GM12875 (cell line): ENCODE measurements around the gene DEFB131B.
A peak's percentile ranks its signal among the peaks of the same experiment; 100 is the strongest.
"Not testable (repeated sequence)": the region's sequence is repeated elsewhere in the genome, so short reads cannot be mapped to it uniquely, and the experiment has no call there.

Experiments used
- H3K4me3 ChIP-seq: one replicate; pipeline ENCODE4 v1.5.1; 2011; ENCODE audit warnings: low read depth, low read length, control low read depth
- TF ChIP-seq, protein P1 (sequence below): IDR thresholded peaks from 2 replicates; pipeline ENCODE4 v1.5.1; 2011; ENCODE audit warnings: low read depth, mild to moderate bottlenecking, control low read depth, inconsistent platforms, low read length, moderate library complexity, borderline replicate concordance; ENCODE audit not compliant: insufficient read depth

The DEFB131B gene, protein sequence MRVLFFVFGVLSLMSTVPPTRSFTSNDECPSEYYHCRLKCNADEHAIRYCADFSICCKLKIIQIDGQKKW

DNA sequence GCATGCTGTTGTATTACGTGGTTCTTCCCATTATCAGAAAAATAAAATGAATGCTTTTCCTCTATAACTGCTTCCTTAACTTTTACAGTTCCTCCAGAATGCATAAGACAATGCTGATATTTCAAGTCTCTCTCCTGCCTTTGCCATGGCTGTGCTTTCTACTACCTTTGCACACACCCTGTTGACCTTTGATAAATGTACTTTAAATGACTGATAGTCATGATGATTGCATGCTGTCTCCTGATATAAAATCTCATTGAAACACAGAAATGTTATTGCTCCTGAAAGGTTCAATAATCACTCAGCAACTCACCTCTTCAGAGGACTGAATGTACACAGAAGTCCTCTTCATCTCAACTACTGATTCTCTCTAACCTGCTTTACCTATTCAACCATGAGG is at the start of gene DEFB131B:
DEFB131B (plus strand) TSS at position 395 of the 400 bp plus-strand sequence; CDS start at position 395, 0 bp downstream.
- H3K4me3 ChIP-seq, result not testable (repeated sequence)

DNA sequence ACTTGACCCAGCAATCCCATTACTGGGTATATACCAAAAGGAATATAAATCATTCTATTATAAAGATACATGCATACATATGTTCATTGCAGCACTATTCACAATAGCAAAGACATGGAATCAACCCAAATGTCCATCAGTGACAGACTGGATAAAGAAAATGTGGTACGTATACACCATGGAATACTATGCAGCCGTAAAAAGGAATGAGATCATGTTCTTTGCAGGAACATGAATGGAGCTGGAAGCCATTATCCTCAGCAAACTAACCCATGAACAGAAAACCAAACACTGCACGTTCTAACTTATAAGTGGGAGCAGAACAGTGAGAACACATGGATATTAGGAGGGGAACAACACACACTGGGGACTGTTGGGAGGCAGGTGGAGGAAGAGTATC is 49.0 kb upstream of the DEFB131B start:
- not testable (repeated sequence) for H3K4me3 ChIP-seq

DNA sequence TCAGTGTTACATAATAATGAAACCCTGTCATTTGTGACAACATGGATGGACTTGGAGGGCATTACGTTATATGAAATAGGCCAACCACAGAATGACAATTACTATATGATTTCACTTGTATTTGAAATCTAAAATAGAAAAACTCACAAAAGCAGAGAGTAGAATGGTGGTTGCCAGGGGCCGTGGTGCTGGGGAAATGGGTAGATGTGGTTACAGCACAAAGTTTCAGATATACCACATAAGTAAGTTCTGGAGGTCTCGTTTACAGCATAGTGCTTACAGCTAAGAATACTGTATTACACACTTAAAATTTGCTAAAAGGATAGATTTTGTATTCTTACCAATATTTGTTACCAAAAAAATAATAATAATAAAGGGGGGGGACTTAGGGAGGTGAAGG is 48.6 kb upstream of the DEFB131B start:
- not testable (repeated sequence) for H3K4me3 ChIP-seq

DNA sequence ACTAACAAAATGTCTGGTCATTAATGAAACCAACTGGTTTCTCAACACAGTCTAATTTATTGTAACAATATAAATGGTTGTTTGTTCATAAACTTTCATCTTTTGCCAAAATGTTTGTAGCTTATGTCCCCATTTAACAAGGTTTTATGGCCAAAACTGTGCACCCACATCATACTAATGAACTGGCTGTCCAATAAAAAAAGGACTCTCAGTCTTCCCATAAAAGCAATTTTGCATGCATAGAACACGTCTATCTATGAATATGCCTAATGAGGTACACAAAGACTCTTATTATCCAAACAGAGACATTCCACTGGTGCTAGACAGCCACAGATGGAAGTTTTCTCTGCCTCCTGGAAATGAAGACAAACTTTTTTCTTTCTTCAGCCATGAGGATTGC is 45.4 kb upstream of the DEFB131B start, which contains the start of gene DEFB108B:
DEFB108B (plus strand) TSS at position 390 of the 400 bp plus-strand sequence; CDS start at position 390, 0 bp downstream.
- H3K4me3 ChIP-seq, result not testable (repeated sequence)

DNA sequence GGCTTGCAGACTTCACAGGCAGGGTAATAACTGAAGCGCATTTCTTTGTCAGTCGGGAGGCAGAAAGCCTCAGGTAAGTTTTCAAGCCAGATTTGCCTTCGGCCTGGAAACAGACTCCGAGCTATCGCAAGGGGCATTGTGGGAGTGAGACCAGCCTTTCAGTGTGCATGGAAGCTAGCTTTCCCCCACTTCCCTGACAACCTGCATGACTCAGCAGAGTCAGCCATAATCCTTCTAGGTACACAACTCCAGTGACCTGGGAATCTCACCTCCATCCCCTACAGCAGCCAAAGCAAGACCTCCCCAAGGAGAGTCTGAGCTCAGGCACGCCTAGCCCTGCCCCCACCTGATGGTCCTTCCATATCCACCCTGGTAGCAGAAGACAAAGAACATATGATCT is 35.5 kb upstream of the DEFB131B start:
- H3K4me3 ChIP-seq, result not testable (repeated sequence)

DNA sequence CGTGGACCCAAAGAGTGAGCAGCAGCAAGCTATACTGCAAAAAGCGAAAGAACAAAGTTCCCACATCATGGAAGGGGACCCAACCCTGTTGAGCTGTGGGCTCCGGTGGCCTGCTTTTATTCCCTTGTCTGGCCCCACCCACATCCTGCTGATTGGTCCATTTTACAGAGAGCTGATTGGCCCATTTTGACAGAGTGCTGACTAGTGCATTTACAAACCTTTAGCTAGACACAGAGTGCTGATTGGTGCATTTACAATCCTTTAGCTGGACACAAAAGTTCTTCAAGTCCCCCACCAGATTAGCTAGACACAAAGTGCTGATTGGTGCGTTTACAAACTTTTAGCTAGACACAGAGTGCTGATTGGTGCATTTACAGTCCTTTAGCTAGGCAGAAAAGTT is 34.9 kb upstream of the DEFB131B start:
- H3K4me3 ChIP-seq, result not testable (repeated sequence)

DNA sequence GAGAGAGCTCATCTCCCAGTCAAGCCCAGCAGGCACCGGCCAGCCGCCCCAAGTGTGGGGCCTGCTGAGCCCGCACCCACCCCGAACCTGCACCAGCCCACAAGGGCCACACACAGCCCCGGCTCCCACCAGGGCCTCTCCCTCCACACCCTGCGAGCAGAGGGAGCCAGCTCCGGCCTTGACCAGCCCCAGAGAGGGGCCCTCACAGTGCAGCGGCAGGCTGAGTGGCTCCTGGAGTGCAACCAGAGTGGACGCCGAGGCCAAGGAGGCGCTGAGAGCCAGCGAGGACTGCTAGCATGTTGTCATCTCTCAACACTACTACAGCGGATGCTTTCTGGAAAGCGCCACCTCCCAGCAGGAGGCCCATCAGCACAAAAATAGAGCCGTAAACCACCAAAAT is 34.4 kb upstream of the DEFB131B start:
- TF ChIP-seq, protein P1, sequence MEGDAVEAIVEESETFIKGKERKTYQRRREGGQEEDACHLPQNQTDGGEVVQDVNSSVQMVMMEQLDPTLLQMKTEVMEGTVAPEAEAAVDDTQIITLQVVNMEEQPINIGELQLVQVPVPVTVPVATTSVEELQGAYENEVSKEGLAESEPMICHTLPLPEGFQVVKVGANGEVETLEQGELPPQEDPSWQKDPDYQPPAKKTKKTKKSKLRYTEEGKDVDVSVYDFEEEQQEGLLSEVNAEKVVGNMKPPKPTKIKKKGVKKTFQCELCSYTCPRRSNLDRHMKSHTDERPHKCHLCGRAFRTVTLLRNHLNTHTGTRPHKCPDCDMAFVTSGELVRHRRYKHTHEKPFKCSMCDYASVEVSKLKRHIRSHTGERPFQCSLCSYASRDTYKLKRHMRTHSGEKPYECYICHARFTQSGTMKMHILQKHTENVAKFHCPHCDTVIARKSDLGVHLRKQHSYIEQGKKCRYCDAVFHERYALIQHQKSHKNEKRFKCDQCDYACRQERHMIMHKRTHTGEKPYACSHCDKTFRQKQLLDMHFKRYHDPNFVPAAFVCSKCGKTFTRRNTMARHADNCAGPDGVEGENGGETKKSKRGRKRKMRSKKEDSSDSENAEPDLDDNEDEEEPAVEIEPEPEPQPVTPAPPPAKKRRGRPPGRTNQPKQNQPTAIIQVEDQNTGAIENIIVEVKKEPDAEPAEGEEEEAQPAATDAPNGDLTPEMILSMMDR, result no peak
- no peak overlapping the region for H3K4me3 ChIP-seq

DNA sequence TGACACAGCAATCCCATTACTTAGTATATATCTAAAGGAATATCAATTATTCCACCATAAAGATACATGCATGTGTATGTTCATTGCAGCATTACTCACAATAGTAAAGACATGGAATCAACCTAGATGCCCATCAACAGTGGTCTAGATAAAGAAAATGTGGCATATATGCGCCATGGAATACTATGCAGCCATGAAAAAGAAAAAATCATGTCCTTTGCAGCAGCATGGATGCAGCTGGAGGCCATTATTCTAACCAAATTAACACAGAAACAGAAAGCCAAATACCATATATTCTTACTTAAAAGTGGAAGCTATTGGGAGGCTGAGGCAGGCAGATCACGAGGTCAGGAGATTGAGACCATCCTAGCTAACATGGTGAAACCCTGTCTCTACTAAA is 24.4 kb upstream of the DEFB131B start:
- not testable (repeated sequence) for H3K4me3 ChIP-seq

DNA sequence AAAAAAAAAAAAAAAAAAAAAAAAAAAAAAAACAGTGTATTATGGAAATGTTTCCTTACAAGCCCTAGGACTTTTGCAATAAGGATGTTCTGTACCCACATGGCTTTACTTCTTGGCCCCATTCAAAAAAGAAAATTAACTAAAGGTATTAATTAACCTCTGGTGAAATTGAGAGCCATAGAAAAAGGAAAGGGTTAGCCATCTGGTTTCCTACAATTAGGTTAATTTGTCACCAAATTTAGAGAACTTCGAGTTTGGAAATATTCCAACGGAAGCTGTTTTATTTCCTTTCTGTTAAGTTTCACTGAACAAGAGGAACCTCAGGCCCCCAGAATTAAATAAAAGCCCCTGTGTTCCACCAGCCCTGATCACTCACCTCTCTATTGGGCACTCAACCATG is 22.4 kb upstream of the DEFB131B start:
- not testable (repeated sequence) for H3K4me3 ChIP-seq

DNA sequence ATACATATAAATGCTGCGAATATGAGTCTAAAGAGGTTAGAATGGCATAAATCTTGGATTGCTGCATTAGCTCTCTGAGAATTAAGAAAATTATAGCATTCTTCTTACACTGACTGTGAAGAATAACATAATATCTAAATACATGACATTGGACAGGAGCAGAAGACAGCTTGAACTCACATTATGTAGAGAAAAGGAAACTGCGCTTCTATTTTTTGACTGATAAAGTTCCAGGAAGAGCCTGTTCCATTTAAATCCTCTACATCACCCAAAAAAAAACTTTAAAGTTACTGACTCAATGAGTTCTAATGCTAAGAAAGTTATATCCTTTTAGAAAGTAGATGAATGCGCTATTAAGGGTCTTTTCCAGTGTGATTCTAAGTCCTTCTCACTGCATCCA is 17.4 kb upstream of the DEFB131B start:
- H3K4me3 ChIP-seq, result not testable (repeated sequence)

DNA sequence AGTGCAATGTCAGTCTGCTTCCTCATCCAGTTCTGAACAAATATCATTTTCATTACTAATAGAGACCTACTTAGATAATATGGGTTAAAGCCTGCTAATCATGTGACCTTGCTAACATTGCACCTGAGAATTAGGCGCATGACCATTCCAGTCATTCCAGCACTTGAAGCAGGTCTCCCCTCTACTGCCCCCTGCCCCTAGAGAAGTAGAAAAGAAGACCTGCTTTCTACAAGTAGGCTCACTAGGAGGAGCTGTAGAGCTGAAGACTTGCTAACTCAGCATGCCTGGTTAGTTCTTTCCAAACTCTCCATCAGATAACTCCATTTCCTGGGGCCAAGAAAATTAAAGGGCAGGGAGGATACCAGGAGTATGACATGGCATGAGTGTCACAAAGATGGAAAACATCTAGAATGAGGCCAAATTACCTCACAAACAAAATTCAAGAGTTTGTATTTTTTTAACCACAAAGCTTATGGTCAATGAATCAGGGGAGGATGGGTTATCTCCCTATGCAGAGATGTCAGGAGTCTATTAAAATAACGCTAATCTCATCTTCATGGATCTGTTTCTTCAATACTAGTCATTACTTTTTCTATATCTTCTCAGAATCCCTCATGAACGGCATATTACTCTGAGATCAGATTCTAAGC is 14.2 kb upstream of the DEFB131B start:
- TF ChIP-seq, protein P1, result peak; percentile 62

DNA sequence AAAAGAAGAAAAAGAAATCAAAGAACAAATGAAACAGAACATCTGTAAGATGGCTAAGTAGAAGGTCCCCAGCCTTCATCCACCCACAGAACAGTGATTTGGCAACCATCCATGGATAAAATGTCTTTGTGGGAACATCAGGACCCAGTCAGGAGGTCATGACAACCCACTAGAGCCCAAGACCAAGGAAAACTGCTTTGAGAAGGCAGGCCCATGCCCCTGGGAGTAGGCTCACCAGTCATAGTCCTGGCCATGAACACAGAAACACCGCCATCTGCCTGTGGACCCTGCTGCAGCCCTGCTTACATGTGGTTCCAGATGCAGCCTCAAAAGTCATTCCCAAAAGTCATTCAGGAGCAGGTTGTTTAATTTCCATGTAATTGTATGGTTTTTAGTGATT is 11.0 kb upstream of the DEFB131B start:
- H3K4me3 ChIP-seq, result not testable (repeated sequence)

More for the DNA sequence above, 14.2 kb upstream of the DEFB131B start:
- not testable (repeated sequence) for H3K4me3 ChIP-seq

DNA sequence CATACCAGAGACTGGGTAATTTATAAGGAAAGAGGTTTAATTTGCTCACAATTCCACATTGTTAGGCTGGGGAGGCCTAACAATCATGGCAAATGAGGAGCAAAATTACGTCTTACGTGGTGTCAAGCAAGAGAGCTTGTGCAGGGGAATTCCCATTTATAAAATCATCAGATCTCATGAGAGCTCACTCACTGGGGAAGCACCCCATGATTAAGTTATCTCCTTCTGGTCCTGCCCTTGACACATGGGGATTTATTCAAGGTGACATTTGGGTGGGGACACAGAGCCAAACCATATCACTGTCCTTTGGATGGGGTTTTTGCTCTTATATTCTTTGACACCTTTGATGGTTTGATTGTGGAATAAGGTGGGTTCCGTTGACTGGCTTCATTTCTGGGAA is 8.3 kb upstream of the DEFB131B start:
- not testable (repeated sequence) for H3K4me3 ChIP-seq

DNA sequence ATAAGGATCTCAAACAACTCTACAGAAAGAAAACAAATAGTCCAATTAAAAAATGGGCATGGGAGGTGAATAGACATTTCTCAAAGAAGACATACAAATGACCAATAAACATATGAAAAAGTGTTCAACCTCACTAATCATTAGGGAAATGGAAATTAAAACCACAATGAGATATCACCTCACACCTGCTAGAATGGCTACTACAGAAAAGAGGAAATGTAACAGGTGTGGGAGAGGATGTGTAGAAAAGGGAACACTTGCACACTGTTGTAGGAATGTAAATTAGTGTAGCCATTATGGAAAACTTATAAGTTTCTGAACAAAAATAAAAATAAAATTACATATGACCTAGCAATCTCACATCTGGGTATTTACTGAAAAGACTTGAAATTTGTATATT is 7.6 kb upstream of the DEFB131B start:
- not testable (repeated sequence) for H3K4me3 ChIP-seq

DNA sequence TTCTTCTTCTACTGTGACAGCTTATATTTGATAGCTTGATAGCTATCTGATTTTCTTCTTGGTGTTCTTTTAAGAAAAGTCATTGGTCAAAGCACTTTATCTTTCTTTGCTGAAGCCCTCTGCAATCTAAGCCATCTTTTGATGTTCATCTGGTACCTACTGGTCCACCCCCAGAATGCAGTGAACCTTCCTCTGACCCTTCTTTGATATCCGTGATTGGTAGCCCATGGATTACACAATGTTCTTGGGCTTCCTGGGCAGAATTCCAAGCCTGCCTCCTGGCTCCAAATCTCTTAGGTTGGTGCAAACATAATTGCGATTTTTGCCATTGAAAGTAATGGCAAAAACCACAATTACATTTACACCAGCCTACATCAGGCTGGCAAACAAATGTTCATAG is 2.0 kb upstream of the DEFB131B start:
- not testable (repeated sequence) for H3K4me3 ChIP-seq

DNA sequence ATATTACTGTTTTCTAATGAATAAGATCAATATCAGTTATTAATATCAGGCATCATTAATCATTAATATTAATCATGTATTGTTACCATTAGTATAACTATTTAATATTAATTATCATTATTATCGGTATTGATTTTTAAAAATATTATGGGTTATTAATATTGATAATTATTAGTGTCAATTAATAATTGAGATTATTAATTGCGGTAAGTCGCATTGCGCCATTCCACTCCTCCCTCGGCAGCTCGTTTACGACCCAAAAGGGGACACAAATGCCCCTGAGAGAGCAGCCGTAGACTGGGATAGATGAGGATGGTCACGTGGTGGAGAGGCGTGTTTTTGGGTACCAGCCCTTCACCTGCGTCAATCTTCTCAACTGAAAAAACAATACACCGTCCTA is 7.6 kb downstream of the DEFB131B start:
- not testable (repeated sequence) for H3K4me3 ChIP-seq

DNA sequence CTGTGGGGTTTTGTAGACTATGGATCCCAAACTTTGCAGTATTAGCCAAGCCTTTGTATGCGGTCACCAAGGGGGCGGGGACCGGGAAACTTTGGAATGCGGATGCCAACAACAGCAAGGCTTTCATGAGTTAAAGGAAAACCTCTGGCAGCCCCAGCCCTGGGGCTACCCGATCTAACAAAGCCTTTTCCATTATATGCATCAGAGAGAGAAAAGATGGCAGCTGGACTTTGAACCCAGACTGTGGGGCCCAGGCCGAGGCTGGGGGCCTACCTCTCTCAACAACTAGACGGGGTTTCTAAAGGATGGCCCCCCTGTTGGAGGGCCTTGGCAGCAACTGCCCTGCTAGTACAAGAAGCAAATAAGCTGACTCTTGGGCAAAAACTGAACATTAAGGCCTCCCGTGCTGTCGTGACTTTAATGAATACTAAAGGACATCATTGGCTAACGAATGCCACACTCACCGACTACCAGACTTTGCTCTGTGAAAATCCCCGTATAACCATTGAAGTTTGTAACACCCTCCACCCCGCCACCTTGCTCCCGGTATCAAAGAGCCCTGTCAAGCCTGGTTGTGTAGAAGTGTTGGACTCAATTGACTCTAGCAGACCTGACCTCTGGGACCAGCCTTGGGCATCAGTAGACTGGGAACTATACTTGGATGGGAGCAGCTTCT is 10.2 kb downstream of the DEFB131B start:
- H3K4me3 ChIP-seq, result not testable (repeated sequence)

DNA sequence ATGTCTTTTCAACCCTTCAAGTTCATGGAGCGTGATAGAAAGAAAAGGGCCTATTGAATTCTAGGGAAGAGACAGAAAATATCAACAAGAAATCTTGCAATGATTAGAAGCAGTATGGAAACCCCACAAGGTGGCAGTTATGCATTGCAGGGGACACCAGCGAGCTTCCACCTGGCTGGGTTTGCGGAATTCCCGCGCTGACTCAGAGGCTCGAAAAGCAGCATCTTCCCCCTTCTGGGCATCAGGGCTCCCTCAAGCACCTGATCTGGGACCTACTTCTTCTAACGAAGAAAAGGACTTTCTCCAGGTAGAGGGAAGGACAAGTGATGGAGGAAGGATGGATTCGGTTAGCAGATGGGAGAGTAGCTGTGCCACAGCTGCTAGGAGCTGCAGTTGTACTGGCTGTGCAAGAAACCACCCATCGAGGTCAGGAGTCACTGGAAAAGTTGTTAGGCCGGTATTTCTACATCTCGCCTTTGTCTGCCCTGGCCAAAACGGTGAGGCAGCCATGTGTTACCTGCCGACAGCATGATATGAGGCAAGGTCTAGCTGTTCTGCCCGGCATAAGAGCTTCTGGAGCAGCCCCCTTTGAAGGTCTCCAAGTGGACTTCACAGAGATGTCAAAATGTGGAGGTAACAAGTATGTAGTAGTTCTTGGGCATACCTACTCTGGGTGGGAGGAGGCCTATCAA is 11.1 kb downstream of the DEFB131B start:
- not testable (repeated sequence) for H3K4me3 ChIP-seq
